RPMI8226 (cell line): Measurements from ENCODE around the gene GNMT.
"Not testable (repeated sequence)": the region's sequence is repeated elsewhere in the genome, so short reads cannot be mapped to it uniquely, and the experiment has no call there.

Experiments
- DNase-seq: peaks from one replicate; pipeline ENCODE4 v3.0.0-alpha.2; 2015

The GNMT gene

DNA sequence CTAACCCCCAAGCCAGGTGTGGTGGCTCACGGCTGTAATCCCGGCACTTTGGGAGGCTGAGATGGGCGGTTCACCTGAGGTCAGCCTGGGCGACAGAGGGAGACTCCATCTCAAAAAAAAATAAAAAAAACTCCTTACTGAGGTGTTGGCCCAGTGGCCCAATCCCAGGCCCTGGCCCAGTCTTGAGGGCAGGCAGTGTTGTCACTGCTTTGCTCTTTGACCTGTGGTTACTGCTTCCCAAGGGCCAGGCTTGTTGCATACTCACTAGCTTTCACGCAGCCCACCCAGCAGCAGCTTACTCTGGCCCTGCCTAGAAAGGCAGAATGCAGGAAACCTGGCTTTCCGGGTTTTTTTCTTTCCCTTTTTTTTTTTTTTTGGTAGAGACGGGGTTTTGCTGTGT, 18.1 kb upstream of the GNMT start:
- DNase-seq, result no peak

DNA sequence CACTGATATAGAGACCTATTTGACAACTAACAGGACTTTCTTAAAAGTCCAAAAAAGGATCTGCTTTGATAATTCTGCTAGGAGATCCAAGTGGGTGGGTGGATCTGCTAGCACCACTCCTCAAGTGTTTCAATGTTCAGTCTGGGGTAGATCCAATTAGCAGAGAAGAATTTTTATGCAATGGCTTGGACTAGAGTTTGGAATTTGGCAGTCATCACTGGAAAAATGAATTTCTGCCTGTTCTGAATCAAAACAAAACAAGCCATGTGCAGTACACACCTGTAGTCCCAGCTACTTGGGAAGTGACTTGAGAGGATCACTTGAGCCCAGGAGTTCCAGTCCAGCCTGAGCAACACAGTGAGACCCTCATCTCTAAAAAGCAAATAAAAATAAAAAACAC, 12.6 kb upstream of the GNMT start:
- no peak for DNase-seq

DNA sequence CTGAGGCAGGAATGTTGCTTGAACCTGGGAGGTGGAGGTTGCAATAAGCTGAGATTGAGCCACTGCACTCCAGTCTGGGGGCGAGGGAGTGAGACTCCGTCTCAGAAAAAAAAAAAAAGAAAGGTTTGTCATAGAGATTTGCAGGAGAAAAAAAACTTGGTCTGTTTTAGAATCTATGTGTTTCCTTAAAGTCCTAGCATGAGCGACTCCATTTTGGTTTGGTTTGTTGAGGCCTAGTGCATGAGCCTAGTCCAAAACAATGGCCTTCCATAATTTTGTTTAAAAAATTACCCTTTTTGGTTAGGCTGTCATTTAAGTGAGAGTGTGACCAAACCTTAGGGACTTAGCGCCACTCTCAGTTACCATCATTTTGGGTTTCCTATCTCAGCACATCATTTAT, 8.2 kb upstream of the GNMT start:
- no peak for DNase-seq

DNA sequence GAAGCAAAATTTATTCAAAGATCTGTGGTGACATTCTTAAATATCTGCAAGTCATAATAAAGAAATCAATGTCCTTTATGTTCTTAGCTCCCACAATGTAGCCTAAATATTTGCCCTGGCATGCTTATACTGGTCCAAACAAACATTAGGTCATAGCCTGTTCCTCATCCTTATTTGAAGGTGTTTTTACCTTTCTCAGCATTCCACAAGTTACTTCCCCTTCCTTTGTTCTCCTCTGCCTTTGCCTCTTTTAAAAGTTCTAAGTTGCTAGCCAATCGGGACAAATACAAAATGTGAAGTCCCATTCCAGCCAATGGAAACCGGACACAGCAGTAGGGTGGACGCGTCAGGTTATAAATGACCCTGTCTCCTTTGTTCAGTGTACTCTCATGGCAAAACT, 6.1 kb upstream of the GNMT start:
- not testable (repeated sequence) for DNase-seq

DNA sequence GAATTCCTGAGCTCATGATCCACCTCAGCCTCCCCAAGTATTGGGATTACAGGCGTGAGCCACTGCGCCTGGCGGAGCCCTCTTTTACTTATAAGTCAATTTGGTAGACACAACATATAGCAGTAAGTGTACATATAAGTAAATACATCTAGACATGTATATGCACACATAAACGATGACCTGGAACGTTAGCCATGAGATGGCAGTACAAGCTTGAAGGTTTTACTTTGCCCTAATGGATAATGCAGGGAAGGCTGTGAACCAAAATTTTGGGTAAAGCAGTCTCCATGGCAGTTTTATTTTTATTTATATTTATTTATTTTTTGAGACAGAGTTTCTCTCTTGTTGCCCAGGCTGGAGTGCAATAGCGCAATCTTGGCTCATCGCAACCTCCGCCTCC, 2.4 kb upstream of the GNMT start:
- no peak for DNase-seq

DNA sequence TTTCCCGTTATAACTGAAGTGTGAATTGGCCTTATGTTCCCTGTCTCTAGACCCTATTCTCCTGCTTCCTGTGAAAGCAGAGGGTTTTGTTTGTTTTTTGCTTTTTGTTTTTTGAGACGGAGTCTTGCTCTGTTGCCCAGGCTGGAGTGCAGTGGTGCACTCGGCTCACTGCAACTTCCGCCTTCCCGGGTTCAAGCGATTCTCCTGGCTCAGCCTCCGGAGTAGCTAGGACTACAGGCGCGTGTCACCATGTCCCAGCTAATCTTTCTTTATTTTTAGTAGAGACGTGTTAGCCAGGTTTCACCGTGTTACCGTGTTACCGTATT, 674 bp upstream of the GNMT start:
- no peak for DNase-seq

DNA sequence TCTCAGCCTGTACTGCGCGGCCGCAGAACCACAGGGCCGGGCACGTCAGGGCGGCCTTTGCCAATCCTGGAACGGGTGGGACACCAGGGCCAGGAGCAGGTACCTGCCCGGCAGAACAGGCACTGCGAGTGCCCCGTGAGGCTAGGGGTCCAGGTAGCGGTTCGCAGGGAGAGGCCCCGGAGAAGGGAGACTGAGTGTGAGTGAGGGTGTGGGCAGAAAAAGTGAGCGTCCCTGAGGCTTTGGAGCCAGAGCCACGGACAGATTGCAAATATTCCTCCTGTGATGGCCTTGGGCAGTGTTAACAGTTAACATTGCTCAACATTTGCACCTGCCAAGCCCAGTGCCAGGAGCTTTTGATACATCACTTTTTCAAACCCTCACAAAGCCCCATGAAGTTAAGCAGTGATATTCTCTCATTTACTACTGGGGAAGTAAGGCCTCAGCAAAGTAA, 491 bp downstream of the GNMT start:
- no peak for DNase-seq

DNA sequence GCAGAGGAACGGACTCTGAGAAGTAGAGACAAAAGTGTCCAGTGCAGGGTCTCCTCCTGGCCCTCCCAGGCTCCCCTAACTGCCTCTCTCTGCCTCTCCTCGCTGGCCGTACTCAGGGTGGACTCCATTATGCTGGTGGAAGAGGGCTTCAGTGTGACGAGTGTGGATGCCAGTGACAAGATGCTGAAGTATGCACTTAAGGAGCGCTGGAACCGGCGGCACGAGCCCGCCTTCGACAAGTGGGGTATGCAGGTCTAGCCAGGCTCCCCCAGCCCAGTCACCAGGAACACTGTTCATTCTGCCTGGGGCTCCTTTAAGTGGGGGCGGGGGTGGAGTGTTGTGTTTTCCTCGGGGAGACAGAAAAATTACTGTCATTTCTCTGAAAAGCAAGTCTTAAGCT, 1.5 kb downstream of the GNMT start:
- no peak for DNase-seq

DNA sequence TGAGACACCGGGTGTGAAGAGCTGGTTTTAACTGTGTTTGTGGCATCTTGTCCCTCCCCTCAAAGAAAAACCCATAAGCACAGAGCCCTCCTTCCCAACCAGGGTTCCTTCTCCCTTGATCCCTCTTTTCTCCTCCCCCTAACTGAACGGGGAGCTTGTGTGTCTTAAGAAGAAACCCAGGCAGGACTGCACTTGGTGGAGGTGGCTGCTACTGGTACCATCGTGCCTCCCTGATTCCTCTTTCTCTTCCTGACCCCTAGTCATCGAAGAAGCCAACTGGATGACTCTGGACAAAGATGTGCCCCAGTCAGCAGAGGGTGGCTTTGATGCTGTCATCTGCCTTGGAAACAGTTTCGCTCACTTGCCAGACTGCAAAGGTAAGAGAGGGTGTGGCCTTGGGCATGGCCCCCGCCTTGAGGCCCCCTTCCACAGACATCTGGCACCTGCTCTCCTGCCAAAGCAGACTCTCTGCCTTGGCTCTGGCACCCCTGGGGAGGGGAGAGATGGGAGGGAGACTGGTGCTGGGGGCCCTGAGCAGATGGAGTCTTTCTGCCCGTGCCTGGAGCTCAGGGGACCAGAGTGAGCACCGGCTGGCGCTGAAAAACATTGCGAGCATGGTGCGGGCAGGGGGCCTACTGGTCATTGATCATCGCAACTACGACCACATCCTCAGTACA, 2.1 kb downstream of the GNMT start:
- DNase-seq, result no peak

DNA sequence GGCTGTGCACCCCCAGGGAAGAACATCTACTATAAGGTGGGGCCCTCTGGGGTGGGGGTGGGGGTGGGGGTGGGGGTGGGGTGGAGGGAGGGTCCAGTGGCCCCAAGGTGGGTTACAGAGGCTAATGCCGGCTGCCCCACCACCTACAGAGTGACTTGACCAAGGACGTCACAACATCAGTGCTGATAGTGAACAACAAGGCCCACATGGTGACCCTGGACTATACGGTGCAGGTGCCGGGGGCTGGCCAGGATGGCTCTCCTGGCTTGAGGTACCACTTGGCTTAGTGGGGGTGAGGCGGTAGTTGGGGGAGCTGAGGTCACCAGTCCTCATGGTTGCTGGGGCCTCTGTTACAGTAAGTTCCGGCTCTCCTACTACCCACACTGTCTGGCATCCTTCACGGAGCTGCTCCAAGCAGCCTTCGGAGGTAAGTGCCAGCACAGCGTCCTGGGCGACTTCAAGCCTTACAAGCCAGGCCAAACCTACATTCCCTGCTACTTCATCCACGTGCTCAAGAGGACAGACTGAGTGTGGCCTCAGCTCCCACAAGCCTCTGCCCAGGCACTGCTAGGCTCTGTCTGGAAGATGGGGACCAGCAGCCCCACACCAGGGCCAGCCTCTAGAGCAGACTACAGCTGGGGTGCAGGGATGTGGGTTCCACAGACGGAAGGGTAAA, 2.8 kb downstream of the GNMT start:
- DNase-seq, result no peak

DNA sequence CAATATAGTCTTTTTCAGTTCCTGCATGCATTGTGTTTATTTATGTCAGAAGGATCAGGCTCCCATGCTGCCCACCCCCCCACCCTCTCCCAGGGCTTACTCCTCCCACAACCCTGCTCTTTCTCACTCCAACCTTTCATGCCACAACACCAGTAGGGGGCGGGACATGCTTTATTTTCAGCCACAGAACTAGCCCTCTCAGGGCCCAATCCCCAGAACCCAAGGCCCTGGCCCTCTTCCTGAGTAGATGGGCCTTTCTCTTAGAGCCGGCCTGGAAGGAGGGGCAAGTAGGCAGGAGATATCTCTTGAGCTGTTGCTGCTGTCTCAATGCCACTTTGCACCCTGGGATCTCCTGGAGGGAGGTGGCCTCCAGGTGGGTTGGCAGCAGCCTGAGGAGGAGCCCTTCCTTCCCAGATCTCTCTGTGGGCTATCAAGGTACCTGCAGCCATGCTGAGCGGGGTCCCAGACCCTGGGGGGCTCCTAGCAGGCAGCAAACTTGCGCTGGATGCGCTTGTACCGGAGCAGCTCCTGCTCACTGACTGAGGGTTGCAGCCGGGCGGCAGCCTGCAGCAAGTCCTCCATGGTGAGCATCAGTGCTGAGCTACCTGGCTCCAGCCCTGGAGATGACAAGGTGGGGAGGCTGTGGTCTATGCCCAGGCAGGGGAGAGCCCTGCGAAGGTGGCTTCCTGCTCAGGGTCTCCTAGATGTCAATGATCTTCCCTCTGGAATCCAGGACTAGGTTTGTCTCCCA, 3.5 kb downstream of the GNMT start:
- peak; percentile 55 for DNase-seq

DNA sequence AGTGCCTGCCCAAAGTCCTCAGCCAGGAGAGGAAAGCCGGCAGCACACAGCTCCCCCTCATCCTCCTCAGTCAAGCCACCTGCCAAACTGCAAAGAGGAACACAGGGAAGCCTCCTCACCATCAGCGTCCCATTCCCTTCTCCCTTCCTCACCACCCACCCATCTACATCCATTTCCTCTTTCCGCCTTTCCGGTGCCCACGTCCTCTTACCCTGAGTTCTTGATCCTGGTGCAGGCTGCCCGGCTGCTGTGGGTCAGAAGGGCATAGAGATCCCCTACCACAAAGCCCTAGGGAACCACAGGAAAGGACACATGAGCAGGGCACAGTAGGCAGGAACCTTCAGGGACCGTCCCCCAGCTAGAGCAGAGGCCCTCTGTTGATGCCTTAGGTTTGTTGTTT, 6.0 kb downstream of the GNMT start:
- no peak for DNase-seq

DNA sequence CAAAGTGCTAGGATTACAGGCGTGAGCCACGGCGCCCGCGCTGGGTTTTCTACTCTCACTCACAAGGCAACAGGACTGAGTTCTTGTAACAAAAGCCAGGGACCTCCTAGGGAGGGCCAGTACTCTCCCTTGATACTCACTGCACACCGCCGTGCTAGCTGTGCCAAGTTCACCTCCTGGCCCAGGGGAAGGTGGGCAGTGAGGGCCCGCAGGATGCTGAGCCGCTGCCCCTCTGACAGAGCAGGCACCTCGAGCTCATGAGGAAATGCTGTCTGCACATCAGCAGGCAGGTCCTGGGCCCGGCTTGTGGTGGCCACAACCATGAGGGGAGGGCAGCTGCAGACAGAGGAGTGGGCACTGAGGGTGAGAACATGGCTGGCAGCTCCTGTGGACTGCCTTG, 6.7 kb downstream of the GNMT start:
- no peak for DNase-seq

DNA sequence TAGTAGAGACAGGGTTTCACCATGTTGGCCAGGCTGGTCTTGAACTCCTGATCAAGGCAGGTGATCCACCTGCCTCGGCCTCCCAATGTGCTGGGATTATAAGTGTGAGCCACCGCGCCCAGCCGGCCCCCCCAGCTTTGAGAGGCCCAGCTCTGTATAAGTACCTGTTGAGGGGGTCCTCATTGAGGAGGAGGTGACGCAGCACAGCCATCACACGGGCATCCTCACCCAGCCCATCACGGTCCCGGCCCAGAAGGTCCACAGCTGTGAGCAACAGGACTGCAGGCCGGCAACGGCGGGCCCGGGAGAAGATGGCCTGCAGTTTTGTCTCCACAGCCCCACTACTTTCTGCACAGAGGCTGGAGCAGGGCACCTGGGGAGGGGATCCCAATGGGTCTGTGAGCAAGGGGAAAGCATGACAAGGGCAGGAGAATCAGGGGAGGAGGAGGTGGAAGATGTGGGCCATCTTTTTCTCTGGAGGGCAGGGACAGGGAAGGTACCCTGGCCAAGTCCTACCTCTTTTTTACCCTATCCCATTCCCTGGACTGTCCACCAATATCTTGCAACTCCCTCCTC, 7.7 kb downstream of the GNMT start:
- no peak for DNase-seq

DNA sequence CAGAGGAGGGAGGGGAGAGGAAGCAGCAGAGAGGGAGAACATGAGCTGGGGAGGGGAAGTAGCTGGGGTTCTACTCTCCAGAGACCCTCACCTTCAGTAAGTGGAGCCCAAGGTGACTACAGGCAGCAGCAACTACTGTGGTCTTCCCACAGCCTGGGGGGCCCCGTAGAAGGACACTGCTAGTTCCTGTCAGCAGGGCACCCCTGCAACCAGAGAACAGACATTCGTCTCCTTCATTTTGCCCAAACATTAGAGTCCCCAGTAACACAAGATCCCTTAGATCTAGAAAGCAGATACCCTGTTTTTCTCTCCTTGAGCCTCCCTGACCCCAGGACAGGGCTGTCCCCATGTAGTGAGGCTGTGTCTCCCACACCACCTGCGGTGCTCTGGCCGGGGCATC, 8.2 kb downstream of the GNMT start:
- no peak for DNase-seq

DNA sequence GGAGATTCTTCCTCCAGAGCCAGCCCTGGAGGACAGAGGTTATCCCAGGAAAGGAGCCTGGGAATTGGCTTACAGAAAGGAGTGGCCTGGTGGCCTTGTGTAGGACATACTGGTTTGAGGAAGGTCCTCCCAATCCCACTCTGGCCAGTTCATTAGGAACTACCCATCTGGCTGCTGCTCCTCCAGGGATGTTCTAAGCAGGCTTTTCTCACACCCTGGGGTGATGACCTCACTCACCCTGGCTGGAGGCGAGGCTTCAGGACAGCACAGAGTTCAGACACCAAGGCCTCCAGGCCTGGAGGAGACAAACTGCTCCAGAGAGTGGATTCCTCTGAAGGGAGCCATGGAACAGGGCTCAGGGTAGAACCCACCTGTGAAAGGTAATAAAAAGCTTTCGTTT, 8.9 kb downstream of the GNMT start:
- no peak for DNase-seq

DNA sequence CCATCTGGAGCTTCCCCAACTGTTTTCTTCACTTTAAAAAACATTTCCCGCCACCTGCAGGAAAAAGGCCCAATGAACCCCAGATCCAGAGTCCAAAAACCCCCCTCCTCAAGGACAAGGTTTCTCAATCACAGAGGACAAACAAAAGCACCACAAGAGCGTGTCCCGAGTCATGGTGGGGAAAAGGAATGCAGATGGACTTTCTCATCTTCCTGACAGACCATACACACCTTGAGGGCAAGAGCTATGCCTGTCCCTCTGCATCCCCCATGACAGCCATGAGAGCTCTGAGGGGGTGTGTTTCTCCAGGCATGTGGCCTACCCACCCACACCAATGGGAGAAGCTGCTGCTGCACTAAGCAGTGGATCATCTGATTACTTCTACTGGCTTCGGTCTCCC, 9.4 kb downstream of the GNMT start:
- DNase-seq, result no peak

DNA sequence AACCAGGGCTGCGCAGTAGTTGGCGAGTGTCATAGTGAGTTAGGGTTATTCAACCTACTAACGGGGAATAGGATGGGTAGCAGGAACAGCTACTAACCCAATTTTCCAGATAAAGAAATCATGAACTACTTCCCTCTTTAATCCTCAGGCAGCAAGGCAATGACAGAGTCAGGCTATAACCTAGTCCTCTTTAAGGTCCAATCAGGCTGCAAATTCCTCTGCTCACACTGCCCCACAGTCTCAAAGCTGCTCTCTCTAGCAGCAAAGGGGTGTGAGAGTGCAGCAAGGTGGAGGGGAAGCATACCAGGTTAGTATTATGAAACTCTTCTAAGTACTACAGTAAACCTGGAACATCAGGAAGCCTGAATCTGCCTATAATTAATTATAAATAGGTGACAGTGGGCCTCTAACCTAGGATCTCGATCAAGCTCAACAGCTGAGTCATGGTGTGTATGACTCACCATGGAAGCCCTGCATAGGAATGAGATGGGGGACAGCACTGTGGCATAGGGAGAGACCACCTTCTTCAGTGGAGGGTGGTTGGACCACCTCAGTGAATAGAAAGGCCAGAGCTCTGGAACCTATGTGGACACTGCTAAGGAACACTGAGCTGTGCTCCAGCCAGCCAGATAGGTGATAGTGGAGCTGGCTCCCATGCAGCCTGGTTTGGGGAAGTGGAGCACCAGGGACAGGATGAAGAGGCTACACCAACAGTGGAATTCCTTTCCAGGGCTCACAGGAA, 10.5 kb downstream of the GNMT start:
- DNase-seq, result no peak

DNA sequence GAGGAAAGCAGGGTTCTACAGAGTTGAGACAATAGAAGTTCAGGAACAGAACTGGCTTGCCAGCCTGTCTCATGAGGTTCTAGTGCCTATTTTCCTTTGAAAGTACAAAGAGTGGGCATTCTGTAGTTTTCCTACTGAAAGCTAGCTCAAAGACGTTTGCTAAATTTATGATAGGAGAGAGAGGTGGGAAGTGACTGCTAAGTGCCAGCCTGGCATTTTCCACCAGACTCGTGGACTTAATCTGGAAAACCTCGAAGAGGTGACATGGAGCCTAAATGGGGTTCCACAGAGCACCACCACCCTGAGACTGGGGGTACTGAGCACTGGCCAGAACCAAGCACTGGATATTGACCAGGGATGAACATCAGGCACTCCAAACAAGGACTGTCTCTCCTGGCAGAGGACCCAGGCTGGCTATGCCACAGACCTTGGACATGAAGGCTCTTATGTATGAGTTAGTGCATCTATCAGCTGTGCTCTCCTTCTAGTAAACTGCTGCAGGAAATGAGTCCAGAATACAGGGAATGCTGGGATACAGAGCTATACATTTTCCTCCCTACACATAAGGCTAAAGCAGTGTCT, 11.3 kb downstream of the GNMT start:
- no peak for DNase-seq

DNA sequence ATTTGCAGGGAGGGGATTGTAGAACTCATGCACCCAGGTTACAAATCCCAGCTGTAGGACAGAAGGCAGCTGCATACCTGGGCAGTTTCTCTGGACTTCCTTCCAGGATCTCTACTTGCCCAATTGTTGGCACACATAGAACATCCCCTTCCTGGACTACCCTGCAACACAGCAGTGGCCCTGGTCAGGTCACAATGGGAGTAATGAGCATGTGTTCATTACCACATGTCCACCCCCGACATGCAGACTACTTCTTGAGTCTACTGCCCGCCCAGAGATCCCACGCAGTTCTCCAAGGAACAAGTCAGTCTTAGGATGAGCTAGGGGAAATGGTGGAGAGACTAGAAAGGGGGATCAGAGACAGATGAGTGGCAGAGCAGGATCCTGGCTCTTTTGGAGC, 13.4 kb downstream of the GNMT start:
- no peak for DNase-seq

DNA sequence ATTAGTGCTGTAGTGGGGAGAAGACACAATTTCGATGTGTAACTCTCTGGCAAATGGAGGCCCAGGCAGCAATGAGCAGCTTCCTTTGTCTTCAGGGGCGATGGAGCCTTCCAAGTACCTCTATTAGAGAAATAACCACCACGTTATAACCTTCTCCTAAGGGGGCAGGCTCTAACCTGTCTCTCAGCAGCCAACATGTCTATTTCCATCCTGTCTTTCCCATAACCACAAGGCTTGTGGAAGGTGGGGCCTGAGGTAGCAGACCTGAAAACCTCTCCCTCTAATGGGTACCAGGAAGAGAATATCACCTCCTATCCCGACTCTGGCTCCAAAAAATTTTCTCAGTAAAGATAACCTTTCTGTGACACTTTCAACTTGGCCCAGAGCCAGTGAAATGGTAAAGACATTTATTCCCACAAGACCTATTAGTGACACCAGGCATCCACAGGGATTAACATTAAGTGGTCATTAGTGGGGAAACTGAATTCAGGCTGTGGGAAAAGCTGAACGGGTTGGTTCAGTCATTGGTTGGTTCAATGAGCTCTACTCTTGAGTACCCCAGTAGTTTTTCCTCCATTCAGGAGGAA, 14.5 kb downstream of the GNMT start:
- no peak for DNase-seq

DNA sequence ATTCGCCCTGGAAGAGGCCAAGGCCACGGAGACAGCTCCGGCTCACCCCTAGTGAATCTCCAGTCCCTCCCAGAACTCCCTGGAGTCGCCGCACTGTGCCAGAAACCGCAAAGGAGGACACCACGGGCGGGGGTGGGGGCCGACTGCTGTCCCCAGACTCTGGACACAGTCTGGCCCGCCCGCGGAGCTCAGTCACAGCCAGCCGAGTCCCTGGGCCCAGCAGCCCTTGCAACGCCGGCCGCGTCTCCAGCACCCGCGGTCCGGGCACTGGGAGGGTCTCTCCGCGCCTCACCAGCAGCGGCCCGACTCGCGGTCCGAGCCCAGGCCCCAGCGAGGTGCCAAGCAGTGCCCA, 17.9 kb downstream of the GNMT start:
- DNase-seq, result peak; percentile 27
